Activated CD4-positive, alpha-beta T cell treated with anti-CD3 and anti-CD28 coated beads for 48 hours (primary cell): ENCODE measurements around the gene ADAM12.
"Not testable (repeated sequence)": the region's sequence is repeated elsewhere in the genome, so short reads cannot be mapped to it uniquely, and the experiment has no call there.

Experiments used
- DNase-seq: peaks from one replicate; pipeline ENCODE4 v3.0.0-alpha.2; 2020

The ADAM12 gene

GRCh38 chr10:126373147-126373546 lies 15.1 kb downstream of the ADAM12 start:
- no peak for DNase-seq

DNA sequence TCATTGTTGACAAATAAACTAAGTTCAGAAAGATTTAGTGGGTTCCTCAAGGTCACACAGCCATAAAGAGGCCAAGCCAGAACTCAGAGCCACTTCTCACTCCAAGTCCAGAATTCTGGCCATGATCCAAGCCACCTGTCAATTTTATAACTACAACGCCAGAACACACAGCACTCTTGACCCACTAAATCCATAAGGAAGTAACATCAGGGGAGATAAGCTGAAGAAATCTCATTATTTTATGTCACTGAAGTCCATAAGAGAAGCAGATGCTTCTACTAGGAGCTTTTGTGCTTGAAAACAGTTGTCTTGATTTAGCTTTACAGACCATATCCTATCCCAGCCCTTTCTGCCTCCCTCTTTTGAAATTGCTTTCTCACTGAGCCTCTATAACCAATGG lies 15.9 kb downstream of the ADAM12 start:
- no peak for DNase-seq

DNA sequence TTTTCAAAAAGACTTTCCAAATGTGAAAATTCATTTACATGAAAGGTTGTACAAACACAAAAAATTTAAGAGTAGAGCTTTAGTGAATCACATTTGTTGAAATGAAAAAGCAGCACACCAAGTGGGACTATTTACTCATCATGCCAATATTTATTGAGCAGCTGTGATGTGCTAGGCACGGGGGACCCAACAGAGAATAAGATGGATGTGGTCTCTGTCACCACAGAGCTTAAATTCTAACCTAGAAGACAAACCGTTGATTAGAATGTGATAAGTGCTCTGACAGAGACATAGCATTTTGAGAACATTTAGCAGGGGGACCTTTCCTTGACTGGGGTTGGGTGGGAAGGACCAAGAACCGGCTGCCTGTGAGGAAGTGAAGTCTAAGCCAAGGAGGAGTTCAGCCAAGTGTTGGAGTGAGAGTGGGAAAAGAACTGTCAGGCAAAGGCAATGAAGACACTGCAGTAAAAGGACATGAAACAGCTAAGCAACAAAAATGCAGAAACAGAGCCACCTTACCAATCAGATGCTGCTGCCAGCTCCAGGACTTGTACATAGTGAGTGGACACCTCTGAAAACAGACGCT lies 19.1 kb downstream of the ADAM12 start:
- no peak for DNase-seq

- DNase-seq, result no peak
Measured at GRCh38 chr10:126357169-126357568, 31.1 kb downstream of the ADAM12 start.

- no peak for DNase-seq
Measured at GRCh38 chr10:126353666-126354065, 34.6 kb downstream of the ADAM12 start.

GRCh38 chr10:126352453-126352852 lies 35.8 kb downstream of the ADAM12 start:
- DNase-seq, result no peak

GRCh38 chr10:126351021-126351420 lies 37.3 kb downstream of the ADAM12 start:
- no peak for DNase-seq

GRCh38 chr10:126350216-126350992 lies 37.9 kb downstream of the ADAM12 start:
- no peak for DNase-seq

DNA sequence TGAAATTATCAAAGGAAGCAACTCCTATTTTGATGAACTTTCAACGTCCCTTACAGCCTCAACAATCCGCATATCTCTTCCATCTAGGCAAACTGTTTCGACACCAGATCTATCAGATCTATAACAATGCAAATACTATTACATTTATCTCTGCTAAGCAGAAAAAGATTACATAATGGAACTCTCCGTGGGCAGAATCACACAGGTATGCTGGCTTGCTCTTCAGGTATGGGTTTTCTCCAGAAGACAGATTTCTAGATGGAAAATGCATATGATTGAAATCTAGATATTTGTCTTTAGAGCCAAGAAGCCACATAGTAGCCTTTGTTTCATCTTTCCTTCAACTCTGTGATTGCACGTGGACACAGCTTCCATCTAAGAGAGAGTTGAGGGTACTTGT lies 38.6 kb downstream of the ADAM12 start:
- no peak for DNase-seq

GRCh38 chr10:126349101-126349500 lies 39.2 kb downstream of the ADAM12 start:
- no peak for DNase-seq

DNA sequence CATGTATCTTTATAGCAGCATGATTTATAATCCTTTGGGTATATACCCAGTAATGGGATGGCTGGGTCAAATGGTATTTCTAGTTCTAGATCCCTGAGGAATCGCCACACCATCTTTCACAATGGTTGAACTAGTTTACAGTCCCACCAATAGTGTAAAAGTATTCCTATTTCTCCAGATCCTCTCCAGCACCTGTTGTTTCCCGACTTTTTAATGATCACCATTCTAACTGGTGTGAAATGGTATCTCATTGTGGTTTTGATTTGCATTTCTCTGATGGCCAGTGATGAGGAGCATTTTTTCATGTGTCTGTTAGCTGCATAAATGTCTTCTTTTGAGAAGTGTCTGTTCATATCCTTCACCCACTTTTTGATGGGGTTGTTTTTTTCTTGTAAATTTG lies 44.8 kb downstream of the ADAM12 start:
- not testable (repeated sequence) for DNase-seq

DNA sequence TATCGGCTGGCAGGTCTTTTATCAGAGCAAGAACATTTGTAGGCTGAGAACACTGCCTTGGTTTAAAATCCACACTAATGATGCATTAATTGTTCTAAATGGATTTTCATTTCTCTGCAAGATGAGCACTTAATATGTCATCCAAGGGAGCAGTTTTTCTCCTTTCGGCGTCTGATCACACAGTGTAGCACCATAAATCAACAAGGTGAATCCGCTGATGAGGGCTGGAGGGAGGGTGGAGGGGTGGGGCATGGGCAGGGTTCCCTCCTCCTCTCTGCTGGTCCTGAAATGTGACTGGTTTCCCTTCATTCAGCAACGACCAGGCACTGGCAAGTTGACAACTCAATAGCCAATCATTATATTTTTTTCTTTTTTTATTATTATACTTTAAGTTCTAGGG lies 45.6 kb downstream of the ADAM12 start:
- DNase-seq, result no peak

GRCh38 chr10:126341491-126341890 lies 46.8 kb downstream of the ADAM12 start:
- DNase-seq, result no peak

- no peak for DNase-seq
Measured at GRCh38 chr10:126337251-126337810, 50.9 kb downstream of the ADAM12 start.

DNA sequence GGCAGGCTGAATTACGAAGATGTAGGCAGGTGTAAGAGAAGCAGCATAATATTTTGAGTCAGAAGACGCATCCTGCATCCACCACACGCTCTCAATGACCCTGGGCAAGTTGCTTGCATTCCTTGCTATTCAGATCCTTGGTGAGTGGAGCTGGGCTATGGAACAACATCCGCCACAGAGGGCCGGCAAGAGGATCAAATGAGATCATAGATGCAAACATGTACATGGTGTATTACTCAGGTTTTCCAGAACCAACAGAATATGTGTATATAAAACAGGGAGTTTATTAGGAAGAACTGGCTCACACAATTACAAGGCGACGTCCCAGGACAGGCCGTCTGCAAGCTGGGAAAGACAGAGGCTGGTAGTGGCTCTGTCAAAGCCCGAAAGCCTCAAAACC lies 51.5 kb downstream of the ADAM12 start:
- DNase-seq, result no peak

DNA sequence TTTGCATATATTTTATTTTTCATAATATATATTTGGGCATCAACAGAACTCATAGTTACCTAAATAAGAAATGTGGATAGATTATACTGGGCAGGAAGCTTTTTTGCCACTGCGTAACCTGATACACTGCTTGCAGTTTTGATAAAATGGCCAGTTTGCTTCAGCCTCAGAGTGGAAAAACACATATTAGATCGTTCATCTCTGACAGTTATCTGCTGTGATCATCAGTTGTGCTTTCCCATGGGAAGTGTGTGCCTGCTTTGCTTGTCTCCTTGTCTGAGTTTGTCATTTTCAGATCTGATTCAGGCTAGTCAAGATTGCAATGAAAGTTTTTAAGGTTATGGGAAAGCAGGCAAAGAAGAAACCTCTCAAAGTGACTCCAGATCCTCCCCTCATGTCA lies 54.0 kb downstream of the ADAM12 start:
- no peak for DNase-seq

DNA sequence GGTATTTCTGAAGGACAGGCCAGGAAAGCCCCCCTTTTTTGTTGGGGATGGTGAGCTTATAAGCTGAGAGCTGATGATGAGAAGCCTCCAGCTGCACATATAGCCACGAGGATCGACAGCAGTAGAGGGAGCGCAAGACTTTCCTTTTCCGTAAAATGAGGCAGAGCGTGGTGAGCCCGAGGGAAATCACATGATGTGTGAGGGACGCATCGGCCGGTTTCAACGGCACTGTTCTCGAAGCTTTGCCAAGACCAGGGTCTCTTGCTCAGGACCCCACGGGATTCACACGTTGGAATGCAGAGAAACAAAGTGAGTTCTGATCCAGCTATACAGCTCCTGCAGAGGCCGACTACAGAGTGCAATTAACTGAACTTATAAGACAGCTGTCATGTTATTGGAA lies 55.7 kb downstream of the ADAM12 start:
- DNase-seq, result no peak

DNA sequence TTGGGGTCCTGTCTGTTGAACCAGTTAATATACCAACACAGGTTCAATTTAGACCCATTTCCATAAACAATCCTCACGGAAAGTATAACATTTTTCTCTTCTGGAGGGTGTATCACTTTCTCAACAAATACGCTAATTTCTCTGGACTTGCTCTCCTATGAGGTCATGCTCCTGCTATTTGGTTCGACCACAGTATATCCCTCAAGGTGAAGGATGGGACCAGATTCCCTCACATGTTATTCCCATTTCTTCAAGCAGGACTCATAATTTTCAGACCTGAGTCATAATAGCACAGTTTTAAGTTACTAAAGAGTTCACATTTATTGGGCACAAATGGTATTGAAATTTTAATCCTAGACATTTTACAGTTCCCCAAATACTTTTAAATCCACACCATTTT lies 57.2 kb downstream of the ADAM12 start:
- no peak for DNase-seq

DNA sequence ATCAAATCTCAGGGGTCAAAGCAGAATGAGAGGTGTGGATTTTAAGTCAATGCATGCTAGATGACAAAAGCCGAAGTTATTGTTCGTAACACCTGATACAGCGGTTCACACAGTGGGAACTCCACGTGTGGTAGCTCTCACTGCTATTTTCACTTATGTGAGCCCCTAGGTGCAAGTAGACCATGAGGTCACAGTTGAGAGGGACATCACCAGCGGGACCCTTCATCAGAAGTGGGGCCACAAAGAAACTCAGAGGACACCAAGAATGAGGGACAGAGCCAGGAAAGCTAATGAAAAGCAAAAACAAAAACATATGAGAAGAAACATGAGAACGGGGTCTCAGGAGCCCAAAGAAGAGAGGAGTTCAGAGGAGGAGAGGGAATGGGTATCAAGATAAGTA lies 63.5 kb downstream of the ADAM12 start:
- no peak for DNase-seq

DNA sequence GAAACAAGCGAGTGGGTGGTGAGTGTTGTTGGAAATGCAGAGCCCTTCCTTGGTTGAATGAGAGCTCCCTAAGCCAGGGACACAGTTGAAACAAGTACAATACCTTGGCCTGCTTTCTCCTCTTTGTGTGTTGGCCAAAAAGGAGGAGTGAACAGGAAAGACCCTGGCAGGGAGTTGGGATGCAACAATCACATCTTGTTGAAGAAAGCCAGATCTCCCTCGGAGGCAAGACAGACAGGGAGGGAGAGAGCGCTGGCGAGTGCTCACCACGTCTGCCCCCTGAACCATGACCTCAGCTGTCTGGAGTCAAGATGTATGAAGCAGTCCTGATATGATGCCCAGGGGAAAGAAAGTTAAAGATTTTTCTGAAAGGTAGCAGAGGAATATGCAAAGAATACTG lies 66.8 kb downstream of the ADAM12 start:
- no peak for DNase-seq

GRCh38 chr10:126317751-126318150 lies 70.5 kb downstream of the ADAM12 start:
- DNase-seq, result no peak

GRCh38 chr10:126315494-126316177 lies 72.6 kb downstream of the ADAM12 start:
- no peak for DNase-seq

DNA sequence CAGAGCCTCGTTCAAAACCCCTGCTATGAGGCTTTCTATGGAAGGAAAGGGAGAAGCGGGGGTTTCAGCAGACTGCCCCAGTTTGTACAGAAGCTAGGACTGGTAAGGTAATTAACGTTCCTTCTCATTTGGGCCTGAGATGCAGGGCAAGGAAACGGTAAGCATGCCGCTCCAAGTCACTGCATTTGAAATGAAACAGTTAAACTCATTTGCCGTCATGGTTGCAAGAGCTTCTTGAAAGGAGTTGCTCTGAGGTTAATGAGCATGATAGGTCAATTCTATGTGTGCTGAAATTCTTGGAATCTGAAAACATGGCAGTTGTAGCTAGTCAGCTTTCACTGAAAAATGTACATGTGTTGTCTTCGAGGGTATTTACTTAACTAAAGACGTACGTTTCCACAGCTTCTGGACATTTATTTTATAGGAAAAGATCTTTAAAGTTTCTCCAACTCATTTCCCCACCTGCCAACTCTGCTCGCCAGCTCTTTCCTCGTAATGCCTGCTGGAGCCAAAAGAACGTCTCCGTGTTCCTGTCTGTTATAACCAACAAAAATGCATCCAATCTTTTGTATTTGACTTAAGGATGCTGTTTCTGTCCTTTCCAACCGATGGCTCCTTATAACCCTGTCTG lies 73.3 kb downstream of the ADAM12 start:
- no peak for DNase-seq
